GM12892 (cell line): ENCODE results near the gene PHLPP1.
"Not testable (repeated sequence)": the region's sequence is repeated elsewhere in the genome, so short reads cannot be mapped to it uniquely, and the experiment has no call there.

Source experiments
- DNase-seq: peaks from one replicate; pipeline ENCODE4 v3.0.0; 2011; ENCODE audit not compliant: insufficient read length
- FAIRE-seq: peaks from 2 replicates; lab custom pipeline; 2011; peaks lifted over from hg19 to GRCh38; lab: Jason Lieb, UNC
- POLR2A ChIP-seq: IDR thresholded peaks from 2 replicates; pipeline ENCODE4 v1.6.1; 2011; ENCODE audit warnings: low read depth, low read length, control low read depth
- POLR2AphosphoS5 ChIP-seq: IDR thresholded peaks from 2 replicates; pipeline ENCODE4 v1.6.1; 2011; ENCODE audit warnings: low read depth, low read length, control low read depth
- TAF1 ChIP-seq: IDR thresholded peaks from 2 replicates; pipeline ENCODE4 v1.6.1; 2011; ENCODE audit warnings: low read depth, mild to moderate bottlenecking, control low read depth, low read length, borderline replicate concordance

The PHLPP1 gene

GRCh38 chr18:62802523-62802922 is 87.2 kb downstream of the PHLPP1 start:
- no peak for DNase-seq
- TF ChIP-seq TAF1 = no peak
- no peak for TF ChIP-seq POLR2A
- no peak for TF ChIP-seq POLR2AphosphoS5
- FAIRE-seq = no peak

GRCh38 chr18:62807396-62807795 is 92.1 kb downstream of the PHLPP1 start:
- no peak for TF ChIP-seq POLR2A
- no peak for TF ChIP-seq POLR2AphosphoS5
- no peak for TF ChIP-seq TAF1
- FAIRE-seq (no peak), DNase-seq (no peak)

- DNase-seq (no peak), FAIRE-seq (peak; percentile 5)
- no peak for TF ChIP-seq POLR2AphosphoS5
- TF ChIP-seq POLR2A = no peak
- TF ChIP-seq TAF1 = no peak
Observed at GRCh38 chr18:62808123-62808522, 92.8 kb downstream of the PHLPP1 start.

- DNase-seq, FAIRE-seq: not testable (repeated sequence)
Observed at GRCh38 chr18:62809445-62809844, 94.1 kb downstream of the PHLPP1 start.

GRCh38 chr18:62809900-62810299 is 94.6 kb downstream of the PHLPP1 start:
- no peak for DNase-seq
- FAIRE-seq = no peak
- no peak for TF ChIP-seq TAF1
- TF ChIP-seq POLR2A = no peak
- no peak for TF ChIP-seq POLR2AphosphoS5

GRCh38 chr18:62810682-62811081 is 95.3 kb downstream of the PHLPP1 start:
- FAIRE-seq (no peak), DNase-seq (no peak)
- TF ChIP-seq POLR2A = no peak
- no peak for TF ChIP-seq POLR2AphosphoS5
- no peak for TF ChIP-seq TAF1

GRCh38 chr18:62811674-62812073 is 96.3 kb downstream of the PHLPP1 start:
- FAIRE-seq (no peak), DNase-seq (no peak)
- no peak for TF ChIP-seq POLR2A
- TF ChIP-seq TAF1 = no peak
- no peak for TF ChIP-seq POLR2AphosphoS5

- TF ChIP-seq TAF1 (no peak), POLR2AphosphoS5 (no peak), POLR2A (no peak)
- FAIRE-seq (no peak), DNase-seq (no peak)
Observed at GRCh38 chr18:62812242-62812641, 96.9 kb downstream of the PHLPP1 start.

- no peak for TF ChIP-seq POLR2AphosphoS5
- no peak for TF ChIP-seq TAF1
- no peak for TF ChIP-seq POLR2A
- DNase-seq = no peak
- no peak for FAIRE-seq
Observed at GRCh38 chr18:62812876-62813275, 97.5 kb downstream of the PHLPP1 start.

GRCh38 chr18:62814132-62814759 is 98.9 kb downstream of the PHLPP1 start:
- TF ChIP-seq POLR2A (no peak), POLR2AphosphoS5 (no peak), TAF1 (no peak)
- no peak for FAIRE-seq

GRCh38 chr18:62825382-62825781 is 110.0 kb downstream of the PHLPP1 start:
- no peak for TF ChIP-seq POLR2AphosphoS5
- TF ChIP-seq POLR2A = no peak
- TF ChIP-seq TAF1 = no peak
- no peak for FAIRE-seq
- no peak for DNase-seq

More at GRCh38 chr18:62814132-62814759, 98.9 kb downstream of the PHLPP1 start:
- DNase-seq = no peak

- TF ChIP-seq POLR2AphosphoS5 (no peak), TAF1 (no peak), POLR2A (no peak)
- DNase-seq (no peak), FAIRE-seq (no peak)
Observed at GRCh38 chr18:62827397-62827796, 112.1 kb downstream of the PHLPP1 start.

GRCh38 chr18:62828091-62828640 is 112.8 kb downstream of the PHLPP1 start:
- no peak for TF ChIP-seq TAF1
- no peak for TF ChIP-seq POLR2AphosphoS5
- TF ChIP-seq POLR2A = no peak
- DNase-seq (no peak), FAIRE-seq (no peak)
